Astrocyte (in vitro differentiated cells and primary cell): ENCODE data around the gene TP53RK. TPM values are rescaled to one million over a fixed set of nuclear protein-coding genes. Genes with fewer than 3 reads are reported as not detected.
A peak's percentile ranks its signal among the peaks of the same experiment; 100 is the strongest.

ENCODE experiments used
- DNase-seq: peaks from one replicate; pipeline ENCODE4 v3.0.0-alpha.2; 2010; ENCODE audit warnings: low read depth
- FAIRE-seq: peaks from 2 replicates; lab custom pipeline; 2011; peaks lifted over from hg19 to GRCh38; lab: Jason Lieb, UNC
- H2AFZ ChIP-seq: 2 replicates; pipeline ENCODE4 v1.6.0; 2012; ENCODE audit warnings: low read depth, low read length, inconsistent platforms
- H3K27ac ChIP-seq: 2 replicates; pipeline ENCODE4 v1.5.1; 2011; ENCODE audit warnings: low read depth, low read length, inconsistent platforms
- H3K27me3 ChIP-seq: 2 replicates; pipeline ENCODE4 v1.6.0; 2011; ENCODE audit warnings: low read length, inconsistent platforms; ENCODE audit not compliant: insufficient read depth
- H3K36me3 ChIP-seq: 2 replicates; pipeline ENCODE4 v1.5.1; 2011; ENCODE audit warnings: low read length, inconsistent platforms; ENCODE audit not compliant: insufficient read depth
- H3K4me1 ChIP-seq: 2 replicates; pipeline ENCODE4 v1.5.1; 2011; ENCODE audit warnings: low read length, inconsistent platforms; ENCODE audit not compliant: insufficient read depth
- H3K4me2 ChIP-seq: 2 replicates; pipeline ENCODE4 v1.6.0; 2012; ENCODE audit warnings: low read length, inconsistent platforms
- H3K4me3 ChIP-seq: 2 replicates; pipeline ENCODE4 v1.5.1; 2011; ENCODE audit warnings: low read depth, mild to moderate bottlenecking, low read length, inconsistent platforms; ENCODE audit not compliant: insufficient read depth
- H3K79me2 ChIP-seq: 2 replicates; pipeline ENCODE4 v1.6.0; 2012; ENCODE audit warnings: mild to moderate bottlenecking, low read length, inconsistent platforms; ENCODE audit not compliant: insufficient read depth
- H3K9ac ChIP-seq: 2 replicates; pipeline ENCODE4 v1.6.0; 2012; ENCODE audit warnings: mild to moderate bottlenecking, low read length, inconsistent platforms
- H3K9me3 ChIP-seq: 2 replicates; pipeline ENCODE4 v1.5.1; 2012; ENCODE audit warnings: low read depth, mild to moderate bottlenecking, low read length, inconsistent platforms; ENCODE audit not compliant: insufficient read depth
- H4K20me1 ChIP-seq: 2 replicates; pipeline ENCODE4 v1.6.0; 2012; ENCODE audit warnings: low read length, inconsistent platforms; ENCODE audit not compliant: insufficient read depth
- H3K27ac Mint-ChIP-seq: one replicate; pipeline ENCODE4 v1.8.0; 2021; ENCODE audit warnings: mild to moderate bottlenecking, mixed read lengths; ENCODE audit not compliant: unreplicated experiment
- H3K27me3 Mint-ChIP-seq: one replicate; pipeline ENCODE4 v1.8.0; 2021; ENCODE audit warnings: low read depth, mixed read lengths; ENCODE audit not compliant: unreplicated experiment
- H3K36me3 Mint-ChIP-seq: one replicate; pipeline ENCODE4 v1.8.0; 2021; ENCODE audit warnings: low read depth, mixed read lengths; ENCODE audit not compliant: unreplicated experiment
- H3K4me1 Mint-ChIP-seq: one replicate; pipeline ENCODE4 v1.8.0; 2021; ENCODE audit warnings: low read depth, mixed read lengths; ENCODE audit not compliant: unreplicated experiment
- H3K4me3 Mint-ChIP-seq: one replicate; pipeline ENCODE4 v1.8.0; 2021; ENCODE audit warnings: mild to moderate bottlenecking, moderate library complexity, mixed read lengths; ENCODE audit not compliant: unreplicated experiment
- H3K9me3 Mint-ChIP-seq: one replicate; pipeline ENCODE4 v1.8.0; 2021; ENCODE audit warnings: mild to moderate bottlenecking, mixed read lengths; ENCODE audit not compliant: unreplicated experiment
- CTCF ChIP-seq: IDR thresholded peaks from 2 replicates; pipeline ENCODE4 v1.5.1; 2011; ENCODE audit warnings: low read depth, mild to moderate bottlenecking, inconsistent platforms, low read length, moderate library complexity; ENCODE audit not compliant: insufficient read depth
- EZH2 ChIP-seq: IDR thresholded peaks from 2 replicates; pipeline ENCODE4 v1.6.1; 2012; ENCODE audit warnings: mild to moderate bottlenecking, low read length, inconsistent platforms; ENCODE audit not compliant: insufficient read depth
- total RNA-seq: library from RNA; stranded (reverse); gene quantifications from 2 replicates; pipeline ENCODE4 v1.2.1, GENCODE V29; 2021

The TP53RK gene
- total RNA-seq, 1 donor from 2014 or later, result 16.0 TPM

- Histone ChIP-seq H3K36me3 (no peaks in the 10 kb centered on the region), H3K9me3 (no peaks in the 10 kb centered on the region), H4K20me1 (no peaks in the 10 kb centered on the region), H3K79me2 (no peaks in the 10 kb centered on the region), H3K4me1 (no peaks in the 10 kb centered on the region), H3K27me3 (peaks cover 2% of the 10 kb centered on the region), H3K4me2 (no peak overlapping the region), H3K4me3 (no peak overlapping the region), H3K9ac (no peak overlapping the region), H2AFZ (no peak overlapping the region), H3K27ac (no peak overlapping the region)
- Mint-ChIP-seq H3K4me1 (peaks cover 14% of the 10 kb centered on the region), H3K27ac (no peak overlapping the region), H3K27me3 (peaks cover 2% of the 10 kb centered on the region), H3K9me3 (peaks cover 7% of the 10 kb centered on the region), H3K4me3 (no peak overlapping the region), H3K36me3 (peaks cover 6% of the 10 kb centered on the region)
- DNase-seq (no peak), FAIRE-seq (no peak)
- TF ChIP-seq EZH2 (no peak), CTCF (no peak)
Measured at GRCh38 chr20:46696791-46697279, 7.6 kb upstream of the TP53RK start.

GRCh38 chr20:46695892-46696291 is 6.6 kb upstream of the TP53RK start:
- Mint-ChIP-seq H3K4me1 (peaks cover 14% of the 10 kb centered on the region), H3K27ac (peak overlapping the region; percentile 59), H3K9me3 (peaks cover 7% of the 10 kb centered on the region), H3K27me3 (peaks cover 2% of the 10 kb centered on the region), H3K36me3 (peaks cover 6% of the 10 kb centered on the region), H3K4me3 (no peak overlapping the region)
- H2AFZ ChIP-seq, result no peak overlapping the region
- H3K79me2 ChIP-seq, result no peaks in the 10 kb centered on the region
- H3K36me3 ChIP-seq, result no peaks in the 10 kb centered on the region
- DNase-seq (peak; percentile 65), FAIRE-seq (no peak)
- H3K9me3 ChIP-seq, result no peaks in the 10 kb centered on the region
- H3K4me1 ChIP-seq, result no peaks in the 10 kb centered on the region
- H3K4me2 ChIP-seq, result peak overlapping the region; percentile 2
- TF ChIP-seq EZH2 (no peak), CTCF (no peak)
- H4K20me1 ChIP-seq, result no peaks in the 10 kb centered on the region
- H3K4me3 ChIP-seq, result no peak overlapping the region
- H3K27ac ChIP-seq, result no peak overlapping the region
- H3K27me3 ChIP-seq, result peaks cover 2% of the 10 kb centered on the region
- H3K9ac ChIP-seq, result no peak overlapping the region

GRCh38 chr20:46694484-46694883 is 5.2 kb upstream of the TP53RK start:
- Histone ChIP-seq H3K4me2 (no peak overlapping the region), H3K9me3 (no peaks in the 10 kb centered on the region), H3K4me1 (peaks cover 5% of the 10 kb centered on the region), H4K20me1 (no peaks in the 10 kb centered on the region), H3K27ac (no peak overlapping the region), H3K4me3 (no peak overlapping the region), H3K9ac (no peak overlapping the region), H2AFZ (no peak overlapping the region), H3K36me3 (no peaks in the 10 kb centered on the region), H3K79me2 (no peaks in the 10 kb centered on the region), H3K27me3 (no peaks in the 10 kb centered on the region)
- FAIRE-seq (no peak), DNase-seq (no peak)
- no peak overlapping the region for H3K4me3 Mint-ChIP-seq
- no peak overlapping the region for H3K27ac Mint-ChIP-seq
- H3K36me3 Mint-ChIP-seq, result peaks cover 6% of the 10 kb centered on the region
- TF ChIP-seq CTCF (no peak), EZH2 (no peak)
- peaks cover 16% of the 10 kb centered on the region for H3K4me1 Mint-ChIP-seq
- no peaks in the 10 kb centered on the region for H3K27me3 Mint-ChIP-seq
- peaks cover 2% of the 10 kb centered on the region for H3K9me3 Mint-ChIP-seq
